GM19463 (cell line): Measurements from ENCODE around the gene THAP5.

Experiments used
- ATAC-seq: cut with Tn5 transposase; IDR thresholded peaks from one replicate; pipeline ENCODE4 v1.9.1; 2021; ENCODE audit warnings: mild to moderate bottlenecking, moderate library complexity; ENCODE audit not compliant: unreplicated experiment

THAP5 gene

GRCh38 chr7:108569381-108570145 lies at the start of gene THAP5, which contains the start of gene DNAJB9:
TSS of gene THAP5 (minus strand) at chr7:108569706. CDS start at chr7:108569569, 137 bp downstream.
TSS of gene DNAJB9 (plus strand) at chr7:108569874. CDS start at chr7:108571727, 1,853 bp downstream.
- peak; percentile 91 for ATAC-seq

GRCh38 chr7:108618056-108618455 lies 48.5 kb upstream of the THAP5 start:
- no peak for ATAC-seq

GRCh38 chr7:108614896-108615295 lies 45.4 kb upstream of the THAP5 start:
- no peak for ATAC-seq

GRCh38 chr7:108613949-108614381 lies 44.5 kb upstream of the THAP5 start:
- ATAC-seq = no peak

- ATAC-seq = peak; percentile 78
Observed at GRCh38 chr7:108613147-108613948, 43.8 kb upstream of the THAP5 start.

GRCh38 chr7:108611268-108611667 lies 41.8 kb upstream of the THAP5 start:
- no peak for ATAC-seq

GRCh38 chr7:108609643-108610042 lies 40.1 kb upstream of the THAP5 start:
- no peak for ATAC-seq

- ATAC-seq = no peak
Observed at GRCh38 chr7:108605559-108606201, 36.2 kb upstream of the THAP5 start.

GRCh38 chr7:108604307-108605077 lies 35.0 kb upstream of the THAP5 start:
- no peak for ATAC-seq

- no peak for ATAC-seq
Observed at GRCh38 chr7:108603656-108604306, 34.3 kb upstream of the THAP5 start.

GRCh38 chr7:108600399-108600798 lies 30.9 kb upstream of the THAP5 start:
- ATAC-seq = no peak

- no peak for ATAC-seq
Observed at GRCh38 chr7:108598914-108599580, 29.5 kb upstream of the THAP5 start.

- no peak for ATAC-seq
Observed at GRCh38 chr7:108598153-108598552, 28.6 kb upstream of the THAP5 start.

GRCh38 chr7:108596560-108596959 lies 27.1 kb upstream of the THAP5 start:
- no peak for ATAC-seq

- no peak for ATAC-seq
Observed at GRCh38 chr7:108592646-108593201, 23.2 kb upstream of the THAP5 start.

GRCh38 chr7:108590606-108591005 lies 21.1 kb upstream of the THAP5 start:
- no peak for ATAC-seq

- peak; percentile 71 for ATAC-seq
Observed at GRCh38 chr7:108589874-108590273, 20.4 kb upstream of the THAP5 start.

GRCh38 chr7:108589199-108589598 lies 19.7 kb upstream of the THAP5 start:
- ATAC-seq = no peak

- ATAC-seq = no peak
Observed at GRCh38 chr7:108586274-108586710, 16.8 kb upstream of the THAP5 start.
